H1 (cell line): ENCODE results near the gene IL2RA. TPM values are rescaled to one million over a fixed set of nuclear protein-coding genes. Genes with fewer than 3 reads are reported as not detected.

ENCODE experiments used
- CTCF ChIA-PET: fragments of 300-600 bp; sonication (Branson Sonifier 250); formaldehyde crosslinking; loops from one replicate; lab custom pipeline; 2021; ENCODE audit not compliant: partially characterized antibody; lab: Charles Lee
- POLR2A ChIA-PET: fragments of 300-600 bp; sonication (Branson Sonifier 250); formaldehyde crosslinking; loops from one replicate; lab custom pipeline; 2021; ENCODE audit warnings: inconsistent platforms; ENCODE audit not compliant: partially characterized antibody; lab: Charles Lee
- DNase-seq, 2 experiments: peaks; one replicate each; pipeline versions ENCODE4 v3.0.0 to v3.0.0-alpha.2; 2010 to 2022; ENCODE audit warnings: low spot score in 2 of 2, low read depth in 1 of 2, mixed read lengths in 1 of 2
- FAIRE-seq: peaks from 2 replicates; lab custom pipeline; 2011; peaks lifted over from hg19 to GRCh38; lab: Jason Lieb, UNC
- H2AFZ ChIP-seq: 2 replicates; pipeline ENCODE4 v1.8.1; 2012; ENCODE audit warnings: low read length, inconsistent platforms
- H2AK5ac ChIP-seq: 2 replicates; pipeline ENCODE4 v1.6.1; 2013; ENCODE audit warnings: low read depth, low read length
- H2BK120ac ChIP-seq: replicated peaks from 2 replicates; pipeline ENCODE3; 2013; ENCODE audit warnings: low read depth, low read length, inconsistent platforms
- H2BK12ac ChIP-seq: 2 replicates; pipeline ENCODE4 v1.6.1; 2013; ENCODE audit warnings: low read depth, low read length
- H2BK15ac ChIP-seq: 2 replicates; pipeline ENCODE4 v1.6.1; 2013; ENCODE audit warnings: low read length
- H2BK20ac ChIP-seq: 2 replicates; pipeline ENCODE4 v1.6.1; 2013; ENCODE audit warnings: low read length
- H2BK5ac ChIP-seq: 2 replicates; pipeline ENCODE4 v1.6.1; 2013; ENCODE audit warnings: low read depth, low read length
- H3K14ac ChIP-seq: 2 replicates; pipeline ENCODE4 v1.6.1; 2013; ENCODE audit warnings: inconsistent platforms; ENCODE audit not compliant: insufficient read length
- H3K18ac ChIP-seq: 2 replicates; pipeline ENCODE4 v1.6.1; 2013; ENCODE audit warnings: low read length; ENCODE audit errors: extremely low read depth
- H3K23ac ChIP-seq: 2 replicates; pipeline ENCODE4 v1.6.1; 2013; ENCODE audit warnings: inconsistent platforms; ENCODE audit not compliant: insufficient read length
- H3K23me2 ChIP-seq: 2 replicates; pipeline ENCODE4 v1.6.1; 2013; ENCODE audit warnings: low read depth, low read length
- H3K27ac ChIP-seq: 2 replicates; pipeline ENCODE4 v1.6.1; 2011; ENCODE audit warnings: low read depth, low read length, inconsistent platforms
- H3K27me3 ChIP-seq, 4 experiments: replicated peaks in 1 of 4; 1 replicate in 1 of 4; 2 replicates in 3 of 4; pipeline versions ENCODE4 v1.6.1 to v1.8.1; 2011 to 2013; ENCODE audit warnings: low read length in 3 of 4, mild to moderate bottlenecking in 3 of 4, inconsistent platforms in 2 of 4, mixed read lengths in 2 of 4, moderate library complexity in 1 of 4; ENCODE audit not compliant: control insufficient read depth in 3 of 4, insufficient read depth in 3 of 4; ENCODE audit errors: extremely low read depth in 1 of 4
- H3K36me3 ChIP-seq, 4 experiments: 2 replicates each; pipeline versions ENCODE4 v1.6.1 to v1.8.1; 2011 to 2013; ENCODE audit warnings: mild to moderate bottlenecking in 4 of 4, low read length in 3 of 4, moderate library complexity in 2 of 4, control low read depth in 1 of 4, inconsistent platforms in 1 of 4; ENCODE audit not compliant: insufficient read depth in 4 of 4, control insufficient read depth in 2 of 4
- H3K4ac ChIP-seq: replicated peaks from 2 replicates; pipeline ENCODE3; 2013; ENCODE audit warnings: low read length, low read depth, mixed read lengths, inconsistent platforms; ENCODE audit not compliant: insufficient read length
- H3K4me1 ChIP-seq, 4 experiments: replicated peaks in 1 of 4; 1 replicate in 1 of 4; 2 replicates in 3 of 4; pipeline versions ENCODE4 v1.6.1 to v1.8.1; 2011 to 2013; ENCODE audit warnings: low read length in 3 of 4, inconsistent platforms in 2 of 4, mixed read lengths in 1 of 4; ENCODE audit not compliant: insufficient read depth in 4 of 4, control insufficient read depth in 3 of 4
- H3K4me2 ChIP-seq, 2 experiments: 2 replicates each; pipeline versions ENCODE4 v1.6.1 to v1.8.1; 2011 to 2013; ENCODE audit warnings: low read depth in 2 of 2, low read length in 2 of 2, control low read depth in 1 of 2, inconsistent platforms in 1 of 2, mild to moderate bottlenecking in 1 of 2; ENCODE audit not compliant: insufficient read depth in 1 of 2
- H3K4me3 ChIP-seq, 4 experiments: fragments of 200-600, 300-600 bp in 1 of 4; sonication (generic), shearing (Covaris generic), sonication (Bioruptor Twin) in 1 of 4; 2 replicates each; pipeline versions ENCODE4 v1.5.1 to v1.8.1; 2011 to 2016; ENCODE audit warnings: low read length in 4 of 4, low read depth in 3 of 4, control low read depth in 2 of 4, inconsistent platforms in 2 of 4, mild to moderate bottlenecking in 2 of 4, mixed read lengths in 1 of 4, moderate library complexity in 1 of 4; ENCODE audit not compliant: insufficient read depth in 2 of 4; ENCODE audit errors: extremely low read depth in 1 of 4
- H3K56ac ChIP-seq: replicated peaks from 2 replicates; pipeline ENCODE3; 2013; ENCODE audit warnings: low read depth, mild to moderate bottlenecking, mixed read lengths, low read length, inconsistent platforms; ENCODE audit not compliant: insufficient read length
- H3K79me1 ChIP-seq: 2 replicates; pipeline ENCODE4 v1.6.1; 2013; ENCODE audit warnings: low read depth, low read length, control low read depth
- H3K79me2 ChIP-seq, 2 experiments: 2 replicates each; pipeline versions ENCODE4 v1.6.1 to v1.8.1; 2012 to 2013; ENCODE audit warnings: low read length in 2 of 2, mild to moderate bottlenecking in 2 of 2, inconsistent platforms in 1 of 2; ENCODE audit not compliant: insufficient read depth in 2 of 2, control insufficient read depth in 1 of 2
- H3K9ac ChIP-seq, 4 experiments: replicated peaks in 1 of 4; 1 replicate in 1 of 4; 2 replicates in 3 of 4; pipeline versions ENCODE4 v1.6.1 to v1.8.1; 2011 to 2013; ENCODE audit warnings: low read depth in 3 of 4, low read length in 3 of 4, control low read depth in 2 of 4, mild to moderate bottlenecking in 2 of 4, moderate library complexity in 2 of 4, inconsistent platforms in 1 of 4; ENCODE audit errors: extremely low read depth in 1 of 4
- H3K9me3 ChIP-seq, 2 experiments: 2 replicates each; pipeline versions ENCODE4 v1.6.1 to v1.8.1; 2012 to 2013; ENCODE audit warnings: mild to moderate bottlenecking in 2 of 2, moderate library complexity in 2 of 2, control low read depth in 1 of 2, inconsistent platforms in 1 of 2, low read depth in 1 of 2, low read length in 1 of 2, mixed read lengths in 1 of 2; ENCODE audit not compliant: insufficient read depth in 2 of 2
- H4K20me1 ChIP-seq, 2 experiments: replicated peaks in 1 of 2; 2 replicates each; pipeline versions ENCODE3 to v1.8.1; 2011 to 2013; ENCODE audit warnings: inconsistent platforms in 2 of 2, low read length in 2 of 2, mild to moderate bottlenecking in 1 of 2; ENCODE audit not compliant: insufficient read depth in 2 of 2, control insufficient read depth in 1 of 2
- H4K5ac ChIP-seq: 2 replicates; pipeline ENCODE4 v1.6.1; 2013; ENCODE audit warnings: low read length, low read depth, mixed read lengths, inconsistent platforms; ENCODE audit not compliant: insufficient read length
- H4K8ac ChIP-seq: 2 replicates; pipeline ENCODE4 v1.8.0; 2013; ENCODE audit warnings: mild to moderate bottlenecking, moderate library complexity, low read length, inconsistent platforms; ENCODE audit not compliant: insufficient read depth; ENCODE audit errors: extremely low read depth
- H4K91ac ChIP-seq: replicated peaks from 2 replicates; pipeline ENCODE3; 2013; ENCODE audit warnings: low read length, mixed read lengths, inconsistent platforms; ENCODE audit not compliant: insufficient read length
- EP300 ChIP-seq, 2 experiments: IDR thresholded peaks; 1 replicate in 1 of 2; 2 replicates in 1 of 2; pipeline ENCODE4 v1.6.1; 2011 to 2012; ENCODE audit warnings: low read depth in 2 of 2, low read length in 2 of 2, mild to moderate bottlenecking in 2 of 2, borderline replicate concordance in 1 of 2, inconsistent platforms in 1 of 2, moderate library complexity in 1 of 2
- GTF2F1 ChIP-seq: IDR thresholded peaks from 2 replicates; pipeline ENCODE4 v1.6.1; 2012; ENCODE audit warnings: low read depth, low read length, improper control_type of control experiment, borderline replicate concordance
- KDM1A ChIP-seq: fragments of 200-600, 300-600 bp; sonication (generic); IDR thresholded peaks from 2 replicates; pipeline ENCODE4 v1.7.1; 2016; ENCODE audit warnings: mild to moderate bottlenecking, low read length, borderline replicate concordance
- KDM4A ChIP-seq: IDR thresholded peaks from one replicate; pipeline ENCODE4 v1.7.1; 2012; ENCODE audit warnings: low read depth, mild to moderate bottlenecking, moderate library complexity, low read length, inconsistent platforms; ENCODE audit not compliant: severe bottlenecking
- POLR2A ChIP-seq, 2 experiments: IDR thresholded peaks; 1 replicate in 1 of 2; 2 replicates in 1 of 2; pipeline ENCODE4 v1.6.1; 2011; ENCODE audit warnings: low read depth in 2 of 2, low read length in 2 of 2, mild to moderate bottlenecking in 2 of 2; ENCODE audit errors: control extremely low read depth in 1 of 2
- RAD21 ChIP-seq, 2 experiments: IDR thresholded peaks in 1 of 2; conservative IDR thresholded peaks in 1 of 2; 2 replicates each; pipeline ENCODE4 v1.6.1; 2011; ENCODE audit warnings: low read depth in 2 of 2, low read length in 2 of 2, improper control_type of control experiment in 1 of 2, inconsistent platforms in 1 of 2, mild to moderate bottlenecking in 1 of 2, moderate library complexity in 1 of 2
- YY1 ChIP-seq: IDR thresholded peaks from 2 replicates; pipeline ENCODE4 v1.6.1; 2011; ENCODE audit warnings: low read depth, mild to moderate bottlenecking, low read length
- ZNF274 ChIP-seq: IDR thresholded peaks from 2 replicates; pipeline ENCODE4 v1.7.0; 2012; ENCODE audit warnings: low read length, borderline replicate concordance; ENCODE audit errors: extremely low read depth
- WGBS, 2 experiments: shearing (Covaris generic) in 1 of 2; methylation state at CpG; one replicate each; pipeline versions ENCODE4 v1.1.6 to v1.1.7; 2013 to 2015; ENCODE audit warnings: low lambda C conversion rate in 2 of 2, mixed read lengths in 2 of 2, inconsistent platforms in 1 of 2, low coverage in 1 of 2, missing lambda C conversion rate in 1 of 2; ENCODE audit not compliant: insufficient replicate concordance in 2 of 2, insufficient coverage in 1 of 2, insufficient read length in 1 of 2; ENCODE audit errors: extremely low coverage in 1 of 2, missing lambda C conversion rate in 1 of 2; 5-methylcytosine and 5-hydroxymethylcytosine counted together
- polyA plus RNA-seq, 7 experiments: library from polyadenylated mRNA; depleted of rRNA in 3 of 7; stranded (reverse) in 5 of 7; unstranded in 2 of 7; fragments of >200 nt in 5 of 7; fragments of 200-250 nt in 2 of 7; gene quantifications; 1 replicate in 5 of 7; 2 replicates in 1 of 7; 4 replicates in 1 of 7; pipeline versions ENCODE4 v1.2.1 to v1.2.3, GENCODE V29; 2011 to 2013; ENCODE audit warnings: missing spikeins in 2 of 7, mixed read lengths in 2 of 7
- total RNA-seq: library from RNA; stranded (reverse); fragmentation: NEBNext Ultra II Directional; extraction: Animal tissue kit (Norgen Biotek cat#: 25700); gene quantifications from 2 replicates; pipeline ENCODE4 v1.2.1, GENCODE V29; 2021
- TF ChIP-seq, protein P1 (sequence below), 3 experiments: IDR thresholded peaks; 1 replicate in 2 of 3; 2 replicates in 1 of 3; pipeline versions ENCODE4 v1.5.1 to v1.6.1; 2011; ENCODE audit warnings: low read length in 3 of 3, mild to moderate bottlenecking in 3 of 3, inconsistent platforms in 2 of 3, low read depth in 1 of 3, moderate library complexity in 1 of 3; ENCODE audit not compliant: insufficient read depth in 1 of 3; ENCODE audit errors: control extremely low read depth in 1 of 3
- TF ChIP-seq, protein P2 (sequence below): IDR thresholded peaks from 2 replicates; pipeline ENCODE4 v1.6.1; 2012; ENCODE audit warnings: inconsistent platforms

The IL2RA gene
- total and polyA plus RNA-seq, 2 of the 8 experiments (the other 6 are each of a cell fraction or from before 2014, with no cell fraction given) = not detected

DNA sequence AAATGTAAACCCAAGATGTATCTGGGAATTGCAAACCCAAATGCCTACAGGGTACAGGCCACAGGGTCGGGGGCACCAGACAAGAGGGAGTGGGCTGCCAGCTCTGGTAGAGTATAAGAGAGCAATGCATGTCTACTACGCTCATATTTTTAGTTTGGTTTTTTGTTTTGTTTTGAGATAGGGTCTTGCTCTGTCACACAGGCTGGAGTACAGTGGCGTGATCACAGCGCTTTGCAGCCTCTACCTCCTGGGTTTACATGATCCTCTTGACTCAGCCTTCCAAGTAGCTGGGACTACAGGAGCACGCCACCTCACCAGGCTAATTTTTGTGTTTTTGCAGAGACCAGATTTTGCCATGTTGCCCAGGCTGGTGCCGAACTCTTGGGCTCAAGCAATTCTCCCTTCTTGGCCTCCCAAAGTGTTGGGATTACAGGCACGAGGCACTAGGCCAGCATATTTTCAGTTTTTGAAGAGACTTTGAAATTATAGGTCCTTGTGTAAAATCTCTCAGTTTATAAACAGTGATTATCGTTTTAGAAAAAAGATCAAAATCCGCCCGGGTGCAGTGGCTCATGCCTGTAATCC is 73.7 kb downstream of the IL2RA start:
- Histone ChIP-seq H3K18ac (no peak overlapping the region), H4K8ac (no peak overlapping the region), H3K36me3 (no peaks in the 10 kb centered on the region), H4K91ac (no peak overlapping the region), H3K4me2 (no peak overlapping the region), H3K56ac (no peak overlapping the region), H3K4me1 (no peaks in the 10 kb centered on the region), H2BK12ac (no peak overlapping the region), H3K9ac (no peak overlapping the region), H3K23ac (no peak overlapping the region), H4K20me1 (no peaks in the 10 kb centered on the region), H2AFZ (no peak overlapping the region), H2AK5ac (no peak overlapping the region), H3K79me1 (no peaks in the 10 kb centered on the region), H3K27me3 (no peaks in the 10 kb centered on the region), H3K9me3 (peaks cover 0 to 10% of the 10 kb centered on the region in 2 experiments; a peak in 2 of 4 replicates), H2BK120ac (no peak overlapping the region), H2BK15ac (no peak overlapping the region), H2BK5ac (no peak overlapping the region), H2BK20ac (no peak overlapping the region), H4K5ac (no peak overlapping the region), H3K79me2 (no peaks in the 10 kb centered on the region), H3K4ac (no peak overlapping the region), H3K14ac (no peak overlapping the region), H3K23me2 (no peaks in the 10 kb centered on the region), H3K27ac (no peak overlapping the region), H3K4me3 (no peak overlapping the region)
- DNase-seq (no peak), FAIRE-seq (no peak)
- 87% methylated on average over 10 of the region's 10 CpGs; no CpG with 5 or more reads in 1 of the 2 experiments for WGBS, 2 experiments
- POLR2A ChIA-PET = no interaction called here
- CTCF ChIA-PET = interaction anchor here (1.1 to 1.7 kb wide), 2 partner anchors 25 to 26 kb away, joined by 3 to 5 read pairs; no protein-coding TSS in a partner anchor
- TF ChIP-seq, protein P1, sequence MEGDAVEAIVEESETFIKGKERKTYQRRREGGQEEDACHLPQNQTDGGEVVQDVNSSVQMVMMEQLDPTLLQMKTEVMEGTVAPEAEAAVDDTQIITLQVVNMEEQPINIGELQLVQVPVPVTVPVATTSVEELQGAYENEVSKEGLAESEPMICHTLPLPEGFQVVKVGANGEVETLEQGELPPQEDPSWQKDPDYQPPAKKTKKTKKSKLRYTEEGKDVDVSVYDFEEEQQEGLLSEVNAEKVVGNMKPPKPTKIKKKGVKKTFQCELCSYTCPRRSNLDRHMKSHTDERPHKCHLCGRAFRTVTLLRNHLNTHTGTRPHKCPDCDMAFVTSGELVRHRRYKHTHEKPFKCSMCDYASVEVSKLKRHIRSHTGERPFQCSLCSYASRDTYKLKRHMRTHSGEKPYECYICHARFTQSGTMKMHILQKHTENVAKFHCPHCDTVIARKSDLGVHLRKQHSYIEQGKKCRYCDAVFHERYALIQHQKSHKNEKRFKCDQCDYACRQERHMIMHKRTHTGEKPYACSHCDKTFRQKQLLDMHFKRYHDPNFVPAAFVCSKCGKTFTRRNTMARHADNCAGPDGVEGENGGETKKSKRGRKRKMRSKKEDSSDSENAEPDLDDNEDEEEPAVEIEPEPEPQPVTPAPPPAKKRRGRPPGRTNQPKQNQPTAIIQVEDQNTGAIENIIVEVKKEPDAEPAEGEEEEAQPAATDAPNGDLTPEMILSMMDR (IDR thresholded peaks at IDR 0.05; ENCODE audit: control extremely low read depth in 1 of 3, insufficient read depth in 1 of 3, low read depth in 1 of 3, low read length in 3 of 3) = no peak
- TF ChIP-seq GTF2F1 (no peak), EP300 (IDR thresholded peaks at IDR 0.05; ENCODE audit: borderline replicate concordance in 1 of 2, low read depth in 2 of 2, low read length in 2 of 2) (no peak), YY1 (no peak), POLR2A (IDR thresholded peaks at IDR 0.05; ENCODE audit: control extremely low read depth in 1 of 2, low read depth in 2 of 2, low read length in 2 of 2) (no peak), KDM1A (no peak), KDM4A (no peak), ZNF274 (no peak), RAD21 (IDR thresholded peaks at IDR 0.05 in 1 of 2, conservative IDR thresholded peaks at IDR 0.05 in 1 of 2; ENCODE audit: low read depth in 2 of 2, low read length in 2 of 2) (no peak)
- TF ChIP-seq, protein P2, sequence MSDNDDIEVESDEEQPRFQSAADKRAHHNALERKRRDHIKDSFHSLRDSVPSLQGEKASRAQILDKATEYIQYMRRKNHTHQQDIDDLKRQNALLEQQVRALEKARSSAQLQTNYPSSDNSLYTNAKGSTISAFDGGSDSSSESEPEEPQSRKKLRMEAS = no peak
